HG03139 (cell line): ENCODE data around the gene HSPA2.

Source experiments
- ATAC-seq: cut with Tn5 transposase; IDR thresholded peaks from one replicate; pipeline ENCODE4 v1.9.1; 2021; ENCODE audit not compliant: unreplicated experiment

Gene HSPA2

DNA sequence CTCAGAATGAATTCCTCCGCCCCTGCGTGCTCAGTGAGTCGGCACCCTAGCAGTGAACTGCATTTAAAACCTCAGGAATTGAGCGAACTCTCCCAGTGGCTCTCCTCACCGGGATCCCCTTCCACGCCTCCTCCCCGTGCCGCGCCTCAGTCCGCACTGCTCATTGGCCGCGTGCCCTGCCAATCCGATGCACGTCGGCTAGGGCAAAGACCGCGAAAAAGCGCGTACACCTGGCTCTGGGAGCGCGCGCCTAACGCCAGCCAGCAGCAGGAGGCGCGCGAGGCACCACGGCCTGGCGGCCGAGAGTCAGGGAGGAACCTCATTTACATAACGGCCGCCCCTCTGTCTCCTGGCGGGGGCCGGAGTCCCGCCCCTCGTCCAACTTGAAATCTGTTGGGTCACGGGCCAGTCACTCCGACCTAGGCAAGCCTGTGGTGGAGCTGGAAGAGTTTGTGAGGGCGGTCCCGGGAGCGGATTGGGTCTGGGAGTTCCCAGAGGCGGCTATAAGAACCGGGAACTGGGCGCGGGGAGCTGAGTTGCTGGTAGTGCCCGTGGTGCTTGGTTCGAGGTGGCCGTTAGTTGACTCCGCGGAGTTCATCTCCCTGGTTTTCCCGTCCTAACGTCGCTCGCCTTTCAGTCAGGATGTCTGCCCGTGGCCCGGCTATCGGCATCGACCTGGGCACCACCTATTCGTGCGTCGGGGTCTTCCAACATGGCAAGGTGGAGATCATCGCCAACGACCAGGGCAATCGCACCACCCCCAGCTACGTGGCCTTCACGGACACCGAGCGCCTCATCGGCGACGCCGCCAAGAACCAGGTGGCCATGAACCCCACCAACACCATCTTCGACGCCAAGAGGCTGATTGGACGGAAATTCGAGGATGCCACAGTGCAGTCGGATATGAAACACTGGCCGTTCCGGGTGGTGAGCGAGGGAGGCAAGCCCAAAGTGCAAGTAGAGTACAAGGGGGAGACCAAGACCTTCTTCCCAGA lies at the start of gene HSPA2:
Gene HSPA2 (plus strand): TSS at position 534 of the 995 bp plus-strand sequence. CDS start 109 bp downstream, at position 643.
- ATAC-seq = peak; percentile 92

GRCh38 chr14:64491637-64492036 lies 48.9 kb upstream of the HSPA2 start:
- ATAC-seq = no peak

- no peak for ATAC-seq
Observed at GRCh38 chr14:64493455-64493854, 47.1 kb upstream of the HSPA2 start.

DNA sequence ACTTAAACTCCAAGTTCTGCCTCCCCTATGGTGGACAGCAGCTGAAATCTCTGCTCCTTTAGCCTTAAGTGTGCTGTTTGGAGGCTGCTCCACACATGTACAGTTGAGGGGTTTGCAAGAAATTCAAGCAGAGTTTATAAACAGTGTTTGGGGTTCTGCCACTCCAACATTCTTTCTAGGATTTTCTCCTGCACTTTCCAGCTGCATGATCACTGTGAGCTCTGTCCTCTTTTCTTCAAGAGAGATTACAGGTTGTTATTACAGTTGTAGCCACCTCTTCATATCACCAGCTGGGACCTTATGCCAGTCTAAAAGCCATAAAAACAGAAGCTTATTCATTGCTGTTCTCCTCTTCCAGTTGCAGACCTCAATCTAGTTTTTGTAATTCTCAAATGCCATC lies 45.3 kb upstream of the HSPA2 start:
- no peak for ATAC-seq

DNA sequence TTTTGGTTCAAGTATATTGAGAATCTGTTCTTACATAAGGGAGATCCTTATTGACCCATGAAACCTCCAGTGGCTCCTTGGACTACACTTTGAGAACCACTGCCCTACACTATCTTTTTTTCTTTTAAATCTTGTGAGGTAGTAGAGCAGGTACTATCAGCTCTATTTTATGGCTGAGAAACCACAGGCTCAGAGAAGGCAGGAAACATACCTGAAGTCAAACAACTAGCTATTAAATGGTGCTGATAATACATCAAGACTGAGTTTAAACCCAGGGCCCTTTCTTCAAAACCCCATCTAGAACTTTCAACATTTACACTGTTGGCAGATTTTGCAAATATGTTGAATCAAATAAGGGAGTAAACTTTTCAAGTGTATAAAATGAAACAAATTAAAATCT lies 43.8 kb upstream of the HSPA2 start:
- ATAC-seq = no peak

DNA sequence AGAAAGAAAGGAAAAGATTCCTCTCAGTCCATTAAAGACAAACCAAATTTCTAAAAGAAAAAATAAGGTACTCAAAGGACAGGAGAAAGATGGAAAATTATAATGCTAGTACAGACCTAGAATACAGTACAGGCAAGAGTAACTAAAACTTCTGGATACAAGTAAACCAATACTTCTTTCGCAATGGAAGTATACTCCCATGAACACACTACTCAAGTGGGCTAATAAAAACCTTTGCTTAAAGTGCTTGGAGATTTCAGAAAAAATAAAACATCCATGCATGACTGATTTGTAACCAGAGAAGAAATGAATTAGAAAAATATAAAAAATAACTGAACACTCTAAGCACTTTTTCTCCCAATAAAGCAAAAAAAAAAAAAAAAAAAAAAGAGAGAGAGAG lies 40.5 kb upstream of the HSPA2 start:
- no peak for ATAC-seq

DNA sequence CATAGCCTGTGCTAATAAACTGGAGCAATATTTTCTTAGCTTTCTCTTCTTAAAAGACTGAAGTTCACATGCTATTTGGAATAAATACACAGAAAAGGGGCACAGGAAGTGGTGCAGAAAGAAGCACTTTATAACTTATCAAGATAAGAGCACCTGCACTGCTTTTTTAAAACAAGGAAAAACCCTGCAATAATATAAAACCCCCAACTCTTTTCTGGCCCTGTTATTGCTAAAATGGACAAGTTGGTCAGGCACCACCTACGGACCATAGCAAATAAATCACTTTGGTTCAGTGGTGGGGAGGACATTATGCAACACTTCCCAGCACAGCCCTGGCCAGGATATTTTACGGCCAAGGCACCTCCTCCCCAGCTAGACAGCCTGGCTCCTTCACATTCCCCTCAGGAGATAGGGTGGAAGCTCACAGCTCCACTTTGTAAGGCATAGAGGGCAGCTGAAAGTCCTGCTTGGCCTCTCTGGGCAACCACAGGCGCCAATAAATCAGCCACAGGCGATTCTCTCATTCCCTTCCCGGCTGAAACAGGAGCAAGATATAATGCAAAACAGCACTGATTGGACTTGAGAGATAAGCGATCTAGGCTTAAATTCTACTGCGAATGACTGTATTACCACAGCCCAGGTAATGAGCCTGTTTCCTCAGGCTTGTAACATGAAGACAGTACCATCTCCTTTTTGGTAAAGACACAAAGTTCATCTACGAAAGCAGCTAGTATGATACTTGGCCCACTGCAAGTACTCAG lies 39.0 kb upstream of the HSPA2 start:
- no peak for ATAC-seq

GRCh38 chr14:64502456-64502855 lies 38.1 kb upstream of the HSPA2 start:
- ATAC-seq = no peak

DNA sequence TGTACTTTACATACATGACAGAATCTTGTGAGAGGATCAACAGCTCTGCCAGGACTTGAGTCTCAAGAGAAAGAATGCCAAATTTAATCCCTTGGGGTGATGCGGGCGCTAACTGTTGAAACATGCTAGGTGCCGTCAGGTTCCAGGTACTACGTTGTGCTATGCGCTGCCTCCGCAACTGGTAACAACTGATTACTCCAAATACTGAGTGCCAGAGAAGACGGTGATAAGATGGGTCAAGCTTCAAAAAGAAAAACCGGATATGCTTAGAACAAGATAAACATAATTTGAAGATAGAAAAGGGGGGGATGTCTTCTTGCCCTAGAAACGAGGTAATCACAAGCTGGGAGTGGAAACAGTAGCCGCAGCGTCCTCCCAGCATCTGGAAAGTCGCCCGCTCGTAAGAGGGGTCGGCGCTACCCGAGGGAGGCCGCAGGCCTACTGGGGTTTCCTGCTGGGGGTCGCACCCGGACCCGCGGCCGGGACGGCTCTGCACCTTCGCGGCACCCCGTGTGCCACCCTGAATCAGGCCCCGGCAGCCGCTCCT lies 37.6 kb upstream of the HSPA2 start:
- ATAC-seq = no peak

DNA sequence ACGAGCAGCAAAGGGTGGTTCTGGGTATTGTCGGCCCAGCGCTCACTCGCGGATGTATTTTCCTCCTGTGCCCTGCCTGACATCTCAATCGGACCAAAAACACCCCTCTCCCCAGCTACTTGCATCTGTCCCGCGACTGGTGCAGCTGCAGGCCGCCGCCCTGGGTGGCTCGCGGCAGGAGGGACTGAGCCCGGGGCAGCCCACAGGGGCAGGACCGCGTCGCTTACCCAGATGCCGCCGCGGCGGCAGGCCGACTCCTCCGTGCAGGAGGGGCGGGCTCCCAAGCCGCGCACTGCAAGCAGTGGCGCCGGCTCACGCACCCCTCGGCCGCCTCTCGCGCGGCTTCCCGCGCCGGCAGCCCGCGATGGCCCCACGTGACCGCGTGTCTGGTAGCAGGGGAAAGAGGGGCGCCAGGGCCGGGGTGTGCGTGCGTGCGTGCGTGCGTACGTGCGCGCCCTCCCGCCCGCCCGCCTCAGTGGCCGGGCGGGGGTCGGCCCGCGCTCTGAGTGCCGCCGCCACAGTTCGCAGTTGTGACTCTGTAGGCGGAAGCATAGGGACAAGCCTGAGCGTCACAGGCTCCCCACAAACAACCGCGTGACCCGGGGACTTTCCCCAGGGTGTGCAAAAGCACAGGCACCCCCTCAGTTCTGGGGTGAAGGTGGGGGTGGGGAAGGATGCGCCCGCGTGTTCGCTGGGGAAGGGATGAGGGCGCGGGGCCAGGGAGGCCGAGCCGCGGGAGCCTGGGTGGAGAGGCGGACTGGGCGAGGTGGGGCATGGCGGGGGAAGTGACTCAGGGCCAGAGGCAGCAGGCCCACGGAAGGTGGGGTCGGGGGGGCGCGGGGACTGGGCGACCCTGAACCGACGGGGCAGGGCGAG lies 36.9 kb upstream of the HSPA2 start, which contains the start of gene ZBTB25:
Gene ZBTB25 (minus strand): TSS at position 405 of the 876 bp plus-strand sequence. CDS start 13,305 bp downstream, outside the sequence.
- ATAC-seq = peak; percentile 54

- ATAC-seq = peak; percentile 21
Observed at GRCh38 chr14:64504310-64504896, 36.1 kb upstream of the HSPA2 start, which contains the start of gene ZBTB1. Gene ZBTB1, plus strand, starts transcription at chr14:64504770. Its CDS starts 16,735 bp downstream, at chr14:64521505.

DNA sequence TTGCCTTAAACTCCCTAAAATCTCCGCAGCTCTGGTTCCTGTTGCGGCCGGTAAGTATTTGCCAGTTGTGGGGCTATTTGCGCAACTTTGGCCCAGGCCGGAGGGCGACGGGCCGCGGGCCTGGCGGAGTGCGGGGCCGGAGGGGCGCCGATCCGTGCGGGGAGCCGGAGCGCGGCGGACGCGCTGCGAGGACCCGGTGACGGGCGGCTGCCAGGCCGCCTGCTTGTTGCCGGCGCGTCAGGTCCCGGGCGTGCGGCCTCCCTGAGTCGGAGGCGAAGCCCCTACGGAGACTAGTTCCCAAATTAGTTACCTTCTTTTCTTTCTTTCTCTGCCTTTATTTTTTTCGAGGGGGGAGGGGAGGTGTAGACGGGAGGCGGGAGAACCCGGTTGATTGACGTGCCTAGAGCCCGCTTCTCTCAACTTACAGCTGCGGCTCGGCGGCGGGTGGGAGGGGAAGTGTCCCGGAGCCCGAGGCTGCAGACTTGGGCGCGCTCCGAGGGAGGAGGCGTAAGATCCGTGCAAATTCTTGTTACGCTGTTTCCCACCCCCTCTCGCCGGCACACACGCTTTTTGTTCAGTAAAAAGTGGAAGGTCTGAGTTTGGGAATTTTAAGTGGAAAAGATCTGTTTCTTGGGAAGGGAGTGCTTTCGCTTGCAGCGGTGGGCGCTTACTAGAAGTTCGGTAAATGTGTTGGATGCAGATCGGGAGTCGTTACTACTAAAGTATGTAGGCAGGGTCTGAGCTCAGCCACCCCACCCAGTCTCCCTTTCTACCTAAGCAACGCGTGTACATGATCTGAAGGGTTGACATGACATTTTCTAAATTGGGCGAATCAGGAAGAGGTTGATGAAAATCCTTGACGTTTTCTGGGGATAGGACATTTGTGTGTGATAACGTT lies 35.4 kb upstream of the HSPA2 start:
- peak; percentile 31 for ATAC-seq

GRCh38 chr14:64506721-64507120 lies 33.8 kb upstream of the HSPA2 start:
- ATAC-seq = no peak

GRCh38 chr14:64507376-64508156 lies 33.0 kb upstream of the HSPA2 start:
- no peak for ATAC-seq

DNA sequence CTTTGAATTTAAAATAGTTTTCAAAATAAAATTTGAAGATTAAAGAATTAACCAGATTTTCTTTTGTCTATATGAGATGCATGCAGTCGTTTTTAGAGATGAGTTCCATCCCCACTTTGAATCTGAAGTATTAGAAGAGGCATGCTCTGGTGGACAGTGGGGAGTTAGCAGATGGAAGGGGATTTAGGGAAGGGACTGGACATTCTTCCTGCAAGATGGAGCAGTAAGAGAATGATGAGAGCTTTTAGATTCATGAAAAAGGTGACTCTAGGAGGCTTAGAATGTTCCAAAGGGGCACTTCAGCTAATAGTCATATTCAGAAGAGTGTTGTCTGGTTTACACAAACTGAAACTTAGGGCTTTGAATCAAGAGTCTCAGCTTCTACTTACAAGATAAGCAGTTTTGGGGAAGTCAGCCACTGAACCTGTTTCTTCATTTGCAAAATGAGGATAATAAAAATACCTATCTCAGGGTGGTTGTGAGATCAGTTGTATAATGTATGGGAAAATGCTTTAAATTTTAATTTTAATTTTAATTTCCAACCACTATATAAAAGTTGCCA lies 32.2 kb upstream of the HSPA2 start:
- ATAC-seq = no peak

DNA sequence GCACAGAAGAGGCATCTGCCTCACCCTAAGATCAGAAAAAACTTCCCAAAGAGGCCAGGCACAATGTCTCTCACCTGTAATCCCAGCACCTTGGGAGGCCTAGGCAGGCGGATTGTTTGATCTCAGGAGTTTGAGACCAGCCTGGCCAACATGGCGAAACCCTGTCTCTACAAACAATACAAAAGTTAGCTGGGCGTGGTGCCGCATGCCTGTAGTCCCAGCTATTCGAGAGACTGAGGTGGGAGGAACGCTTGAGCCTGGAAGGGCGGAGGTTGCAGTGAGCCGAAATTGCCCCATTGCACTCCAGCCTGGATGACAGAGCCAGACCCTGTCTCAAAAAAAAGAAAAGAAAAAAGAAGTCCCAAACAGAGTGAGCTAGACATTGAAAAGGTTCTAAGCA lies 31.5 kb upstream of the HSPA2 start:
- no peak for ATAC-seq

GRCh38 chr14:64510825-64511671 lies 29.5 kb upstream of the HSPA2 start:
- ATAC-seq = no peak
